Mesendoderm (in vitro differentiated cells): ENCODE data around the gene CNKSR2.

ENCODE experiments used
- DNase-seq: peaks from one replicate; pipeline ENCODE4 v3.0.0; 2013
- H2AK5ac ChIP-seq: 2 replicates; pipeline ENCODE4 v1.6.1; 2013; ENCODE audit warnings: low read length, inconsistent platforms
- H2BK120ac ChIP-seq: 2 replicates; pipeline ENCODE4 v1.6.1; 2013; ENCODE audit warnings: low read depth, mild to moderate bottlenecking, low read length, moderate library complexity, mixed read lengths
- H2BK15ac ChIP-seq: replicated peaks from 2 replicates; pipeline ENCODE4 v1.6.1; 2013; ENCODE audit warnings: low read depth, mild to moderate bottlenecking, moderate library complexity
- H2BK5ac ChIP-seq: 2 replicates; pipeline ENCODE4 v1.6.1; 2013; ENCODE audit warnings: low read length, inconsistent platforms
- H3K18ac ChIP-seq: 2 replicates; pipeline ENCODE4 v1.6.1; 2013; ENCODE audit warnings: mild to moderate bottlenecking, low read length, mixed read lengths
- H3K23ac ChIP-seq: one replicate; pipeline ENCODE4 v1.6.1; 2013; ENCODE audit warnings: low read length
- H3K27ac ChIP-seq: 2 replicates; pipeline ENCODE4 v1.5.1; 2013; ENCODE audit warnings: low read depth, mild to moderate bottlenecking, inconsistent platforms, low read length, moderate library complexity
- H3K27me3 ChIP-seq: 2 replicates; pipeline ENCODE4 v1.6.1; 2013; ENCODE audit warnings: low read length, control low read depth, mild to moderate bottlenecking, inconsistent platforms; ENCODE audit not compliant: insufficient read depth, poor library complexity
- H3K36me3 ChIP-seq: 2 replicates; pipeline ENCODE4 v1.6.1; 2013; ENCODE audit warnings: low read length, inconsistent platforms; ENCODE audit not compliant: control insufficient read depth, insufficient read depth
- H3K4ac ChIP-seq: one replicate; pipeline ENCODE4 v1.6.1; 2013; ENCODE audit warnings: low read depth, mild to moderate bottlenecking, low read length, moderate library complexity
- H3K4me1 ChIP-seq: 2 replicates; pipeline ENCODE4 v1.6.1; 2013; ENCODE audit warnings: low read depth, low read length, inconsistent platforms; ENCODE audit not compliant: control insufficient read depth
- H3K4me2 ChIP-seq: 2 replicates; pipeline ENCODE4 v1.6.1; 2013; ENCODE audit warnings: low read length
- H3K4me3 ChIP-seq: 2 replicates; pipeline ENCODE4 v1.5.1; 2013; ENCODE audit warnings: mild to moderate bottlenecking, low read length
- H3K56ac ChIP-seq: one replicate; pipeline ENCODE4 v1.6.1; 2013; ENCODE audit warnings: low read length
- H3K79me1 ChIP-seq: 2 replicates; pipeline ENCODE4 v1.6.1; 2013; ENCODE audit warnings: low read length, inconsistent platforms
- H3K79me2 ChIP-seq: 2 replicates; pipeline ENCODE4 v1.6.1; 2013; ENCODE audit warnings: mild to moderate bottlenecking, low read length; ENCODE audit not compliant: control insufficient read depth, insufficient read depth
- H3K9ac ChIP-seq: 2 replicates; pipeline ENCODE4 v1.6.1; 2013; ENCODE audit warnings: low read length, inconsistent platforms
- H4K5ac ChIP-seq: one replicate; pipeline ENCODE4 v1.6.1; 2013; ENCODE audit warnings: low read length
- H4K8ac ChIP-seq: one replicate; pipeline ENCODE4 v1.6.1; 2013; ENCODE audit warnings: low read depth, mild to moderate bottlenecking, control low read depth, low read length, moderate library complexity
- WGBS: extraction: QIAGEN DNeasy Blood & Tissue Kit; methylation state at CpG from one replicate; pipeline ENCODE4 v1.1.7; 2013; ENCODE audit warnings: low lambda C conversion rate, missing lambda C conversion rate; ENCODE audit not compliant: insufficient coverage; ENCODE audit errors: extremely low coverage; 5-methylcytosine and 5-hydroxymethylcytosine counted together

CNKSR2 gene

DNA sequence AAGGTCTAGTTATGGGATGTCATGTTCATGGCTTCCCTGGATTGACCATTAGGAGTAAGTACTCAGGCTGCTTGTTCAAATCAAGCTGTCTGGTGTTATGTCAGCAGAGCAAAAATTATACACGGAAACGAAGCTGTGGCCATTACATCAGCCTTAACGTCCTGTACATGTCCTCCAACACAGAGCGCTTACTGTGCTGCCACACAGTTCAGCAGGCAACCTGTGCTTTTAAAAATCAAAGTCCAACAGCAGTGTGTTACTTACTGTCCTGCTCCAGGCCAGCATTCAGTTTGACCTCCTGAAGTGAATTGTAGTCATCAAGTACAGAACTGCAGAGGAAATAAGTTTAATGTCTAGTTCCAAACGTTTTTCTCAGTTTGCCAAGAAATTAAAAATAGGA is 237.9 kb downstream of the CNKSR2 start:
- Histone ChIP-seq H3K27me3 (no peaks in the 10 kb centered on the region), H3K23ac (no peak overlapping the region), H3K56ac (no peak overlapping the region), H3K4me1 (no peaks in the 10 kb centered on the region), H3K4me2 (no peak overlapping the region), H3K79me1 (no peaks in the 10 kb centered on the region), H3K79me2 (no peaks in the 10 kb centered on the region), H3K4ac (no peak overlapping the region), H3K9ac (no peak overlapping the region), H2BK120ac (no peak overlapping the region), H3K4me3 (no peak overlapping the region), H3K18ac (no peak overlapping the region), H3K27ac (no peak overlapping the region), H2BK5ac (no peak overlapping the region), H4K8ac (no peak overlapping the region), H2AK5ac (no peak overlapping the region), H2BK15ac (no peak overlapping the region), H3K36me3 (no peaks in the 10 kb centered on the region), H4K5ac (no peak overlapping the region)
- DNase-seq = no peak
- WGBS = no CpG with 5 or more reads among the region's 5 CpGs

DNA sequence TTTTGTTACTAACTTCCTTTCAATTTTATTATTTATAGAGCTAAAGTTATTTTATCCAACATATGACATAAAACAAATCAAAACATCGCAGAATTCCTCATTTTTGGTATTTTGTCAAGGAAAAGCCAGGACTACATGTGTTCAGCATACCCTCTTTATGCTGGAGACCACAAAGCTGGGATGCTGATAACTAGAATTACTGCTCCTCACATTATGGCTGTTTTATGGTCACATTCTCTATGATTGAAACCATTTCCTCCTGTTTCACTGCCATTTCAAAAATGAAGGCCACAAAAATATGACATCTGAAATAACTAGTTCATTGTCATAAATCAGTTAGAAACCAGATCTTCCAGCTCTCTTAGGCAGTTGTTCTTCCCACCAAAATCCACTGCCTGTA is 242.2 kb downstream of the CNKSR2 start:
- Histone ChIP-seq H3K79me2 (no peaks in the 10 kb centered on the region), H3K4me2 (no peak overlapping the region), H3K56ac (no peak overlapping the region), H3K9ac (no peak overlapping the region), H2AK5ac (no peak overlapping the region), H2BK15ac (no peak overlapping the region), H3K18ac (no peak overlapping the region), H3K4me3 (no peak overlapping the region), H3K4me1 (no peaks in the 10 kb centered on the region), H2BK120ac (no peak overlapping the region), H4K5ac (no peak overlapping the region), H3K27ac (no peak overlapping the region), H3K4ac (no peak overlapping the region), H3K36me3 (no peaks in the 10 kb centered on the region), H2BK5ac (no peak overlapping the region), H3K79me1 (no peaks in the 10 kb centered on the region), H3K27me3 (no peaks in the 10 kb centered on the region), H4K8ac (no peak overlapping the region), H3K23ac (no peak overlapping the region)
- no peak for DNase-seq
- no CpG with 5 or more reads among the region's 1 CpG for WGBS

DNA sequence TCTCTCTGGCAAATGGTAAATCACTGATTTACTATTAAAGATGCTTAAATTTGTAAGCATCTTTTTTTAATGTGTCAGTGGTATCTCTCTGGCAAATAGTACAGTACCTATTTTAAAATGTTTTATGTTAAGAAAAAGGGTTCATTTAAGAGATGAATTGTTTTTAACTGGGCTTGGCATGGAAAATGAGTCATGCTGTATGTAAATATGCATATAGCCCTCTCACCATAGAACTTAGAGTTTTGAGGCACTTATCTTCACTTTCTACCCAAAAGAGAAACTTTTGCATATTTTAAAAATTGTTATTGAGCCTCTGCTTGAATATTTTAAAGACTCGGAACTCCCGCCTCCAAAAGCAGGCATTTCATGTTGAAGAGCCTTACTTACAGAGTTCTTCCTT is 246.0 kb downstream of the CNKSR2 start:
- Histone ChIP-seq H4K8ac (no peak overlapping the region), H3K36me3 (no peaks in the 10 kb centered on the region), H2BK5ac (no peak overlapping the region), H3K4ac (no peak overlapping the region), H3K79me2 (no peaks in the 10 kb centered on the region), H3K18ac (no peak overlapping the region), H3K4me2 (no peak overlapping the region), H3K23ac (no peak overlapping the region), H3K4me3 (no peak overlapping the region), H3K9ac (no peak overlapping the region), H2BK15ac (no peak overlapping the region), H2AK5ac (no peak overlapping the region), H3K27ac (no peak overlapping the region), H3K79me1 (no peaks in the 10 kb centered on the region), H3K4me1 (no peaks in the 10 kb centered on the region), H3K27me3 (no peaks in the 10 kb centered on the region), H4K5ac (no peak overlapping the region), H3K56ac (no peak overlapping the region), H2BK120ac (no peak overlapping the region)
- WGBS = no CpG with 5 or more reads among the region's 2 CpGs
- no peak for DNase-seq

DNA sequence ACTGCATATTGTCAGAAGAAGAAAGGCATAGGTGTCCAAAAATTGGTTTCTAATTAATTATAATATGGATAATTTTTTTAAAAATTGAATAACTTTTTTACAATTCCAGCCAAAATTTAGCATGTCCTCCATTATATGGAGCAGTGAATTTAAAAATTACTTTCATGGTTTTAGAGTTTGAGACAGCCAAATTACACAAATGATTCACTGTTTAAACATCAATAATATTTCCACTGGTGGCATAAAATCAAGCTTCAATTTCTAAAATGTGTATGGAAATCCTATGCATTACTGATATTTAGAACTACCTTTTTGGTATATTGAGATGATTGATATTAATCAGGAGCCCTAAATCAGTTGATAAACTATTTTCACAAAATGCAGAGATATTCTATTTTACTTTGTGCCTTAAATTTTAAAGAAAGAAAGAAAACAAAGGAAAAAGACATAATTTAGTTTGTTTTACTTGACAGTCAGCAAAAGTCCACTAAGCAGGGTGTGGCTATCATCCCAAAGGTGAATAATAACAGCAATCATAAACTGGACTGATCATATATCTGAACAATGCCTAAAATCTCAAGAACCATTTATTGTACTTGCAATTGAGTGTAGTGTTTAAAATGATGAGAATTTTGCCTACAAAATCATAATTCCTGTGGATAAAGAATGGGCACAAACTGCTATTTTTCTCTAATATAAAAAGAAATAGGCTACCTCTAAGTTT is 249.7 kb downstream of the CNKSR2 start:
- Histone ChIP-seq H3K4ac (no peak overlapping the region), H3K36me3 (no peaks in the 10 kb centered on the region), H2BK5ac (no peak overlapping the region), H4K8ac (no peak overlapping the region), H3K27ac (no peak overlapping the region), H3K27me3 (no peaks in the 10 kb centered on the region), H3K4me2 (no peak overlapping the region), H3K4me1 (no peaks in the 10 kb centered on the region), H2AK5ac (no peak overlapping the region), H3K79me2 (no peaks in the 10 kb centered on the region), H3K18ac (no peak overlapping the region), H2BK120ac (no peak overlapping the region), H3K23ac (no peak overlapping the region), H3K79me1 (no peaks in the 10 kb centered on the region), H4K5ac (no peak overlapping the region), H2BK15ac (no peak overlapping the region), H3K56ac (no peak overlapping the region), H3K9ac (no peak overlapping the region), H3K4me3 (no peak overlapping the region)
- DNase-seq = no peak

DNA sequence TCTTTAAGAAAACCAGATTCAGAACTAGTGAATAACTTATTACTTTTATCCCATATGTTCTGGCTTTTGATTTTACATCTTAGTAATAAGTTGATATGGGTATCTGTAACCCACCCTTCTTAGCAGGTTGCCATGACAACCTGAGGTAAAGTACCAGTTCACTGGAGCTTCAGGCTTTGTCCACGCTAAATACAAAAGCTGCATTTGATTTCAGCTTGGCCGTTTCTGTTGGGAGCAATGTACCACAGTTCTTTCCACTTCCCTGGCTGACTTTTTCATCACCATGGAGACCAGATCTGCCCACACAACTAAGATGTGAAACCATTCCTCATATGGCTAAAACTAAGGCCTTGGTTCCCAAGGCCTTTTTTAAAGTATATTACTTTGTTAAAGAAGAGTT is 257.8 kb downstream of the CNKSR2 start:
- Histone ChIP-seq H3K4me3 (no peak overlapping the region), H3K79me2 (no peaks in the 10 kb centered on the region), H2AK5ac (no peak overlapping the region), H4K8ac (no peak overlapping the region), H4K5ac (no peak overlapping the region), H3K18ac (no peak overlapping the region), H3K56ac (no peak overlapping the region), H3K4ac (no peak overlapping the region), H3K27ac (no peak overlapping the region), H2BK120ac (no peak overlapping the region), H2BK5ac (no peak overlapping the region), H3K36me3 (no peaks in the 10 kb centered on the region), H3K27me3 (no peaks in the 10 kb centered on the region), H3K23ac (no peak overlapping the region), H3K4me2 (no peak overlapping the region), H3K79me1 (no peaks in the 10 kb centered on the region), H3K9ac (no peak overlapping the region), H3K4me1 (no peaks in the 10 kb centered on the region), H2BK15ac (no peak overlapping the region)
- DNase-seq = no peak
- whole genome bisulfite sequencing = no CpG with 5 or more reads among the region's 2 CpGs

DNA sequence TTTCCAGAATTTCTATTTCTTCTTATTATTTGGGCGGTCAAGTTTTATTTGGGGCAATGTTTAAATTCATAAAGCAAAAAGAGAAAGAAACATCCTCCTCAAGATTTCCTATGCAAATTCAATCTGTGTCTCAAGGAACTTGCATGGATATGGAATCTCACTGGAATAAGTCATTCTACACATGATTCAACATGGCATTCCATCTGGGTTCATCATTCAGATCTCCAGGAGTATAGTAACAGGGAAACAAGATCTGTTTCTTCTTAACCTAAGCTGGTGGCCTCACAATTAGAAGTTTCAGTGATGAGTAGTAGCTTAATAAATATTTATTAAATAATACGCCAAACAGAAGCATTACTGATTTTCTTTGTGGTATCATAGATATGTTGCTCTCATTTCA is 264.1 kb downstream of the CNKSR2 start:
- Histone ChIP-seq H2AK5ac (no peak overlapping the region), H3K79me1 (no peaks in the 10 kb centered on the region), H3K9ac (no peak overlapping the region), H3K56ac (no peak overlapping the region), H3K18ac (no peak overlapping the region), H3K79me2 (no peaks in the 10 kb centered on the region), H3K4me1 (no peaks in the 10 kb centered on the region), H3K23ac (no peak overlapping the region), H3K4ac (no peak overlapping the region), H3K4me2 (no peak overlapping the region), H2BK5ac (no peak overlapping the region), H4K5ac (no peak overlapping the region), H3K27me3 (no peaks in the 10 kb centered on the region), H2BK120ac (no peak overlapping the region), H4K8ac (no peak overlapping the region), H2BK15ac (no peak overlapping the region), H3K36me3 (no peaks in the 10 kb centered on the region), H3K27ac (no peak overlapping the region), H3K4me3 (no peak overlapping the region)
- no CpG with 5 or more reads among the region's 2 CpGs for WGBS
- no peak for DNase-seq
